ENCODE results near the gene TCTA. TPM values are rescaled to one million over a fixed set of nuclear protein-coding genes. Genes with fewer than 3 reads are reported as not detected.

The TCTA gene
- total RNA-seq, 1 donor from 2014 or later = 24.6 TPM

GRCh38 chr3:49410066-49410845 lies 2.0 kb upstream of the TCTA start:
- intact Hi-C loops (cut with micrococcal nuclease) = no loop called here

- intact Hi-C loops (cut with micrococcal nuclease) = no loop called here
These were observed 1.2 kb upstream of the TCTA start for GRCh38 chr3:49410846-49411534.

- intact Hi-C loops (cut with micrococcal nuclease) = no loop called here
These were observed 672 bp upstream of the TCTA start for GRCh38 chr3:49411535-49411967.

- intact Hi-C loops (cut with micrococcal nuclease) = loop anchor here (1.0 to 2.0 kb wide), 7 partner anchors 17 to 392 kb away; partner anchors contain the start of genes DAG1, GPX1, NICN1 and QRICH1
These were observed 562 bp downstream of the TCTA start for GRCh38 chr3:49412632-49413337.

GRCh38 chr3:49413338-49413734 lies 1.1 kb downstream of the TCTA start:
- intact Hi-C loops (cut with micrococcal nuclease) = loop anchor here (2.0 kb wide), 1 partner anchor 393 kb away; no protein-coding TSS in a partner anchor

- intact Hi-C loops (cut with micrococcal nuclease) = no loop called here
These were observed 2.5 kb downstream of the TCTA start for GRCh38 chr3:49414753-49415152.

- intact Hi-C loops (cut with micrococcal nuclease) = loop anchor here (1.0 kb wide), 2 partner anchors 33 to 71 kb away; no protein-coding TSS in a partner anchor
These were observed 3.8 kb downstream of the TCTA start for GRCh38 chr3:49415931-49416601.

- intact Hi-C loops (cut with micrococcal nuclease) = loop anchor here (1.0 kb wide), 2 partner anchors 32 to 72 kb away; no protein-coding TSS in a partner anchor
These were observed 4.6 kb downstream of the TCTA start for GRCh38 chr3:49416867-49417266.

- intact Hi-C loops (cut with micrococcal nuclease) = no loop called here
These were observed 5.4 kb downstream of the TCTA start for GRCh38 chr3:49417516-49418120.

GRCh38 chr3:49421890-49422378 lies 9.7 kb downstream of the TCTA start:
- intact Hi-C loops (cut with micrococcal nuclease) = no loop called here

GRCh38 chr3:49422379-49423248 lies 10.4 kb downstream of the TCTA start, which contains the start of gene AMT:
TSS of gene AMT (minus strand) at chr3:49422473. CDS start at chr3:49422450, 23 bp downstream.
- intact Hi-C loops (cut with micrococcal nuclease) = no loop called here

GRCh38 chr3:49424816-49425215 lies 12.6 kb downstream of the TCTA start:
- intact Hi-C loops (cut with micrococcal nuclease) = no loop called here

- intact Hi-C loops (cut with micrococcal nuclease) = no loop called here
These were observed 15.4 kb downstream of the TCTA start for GRCh38 chr3:49427586-49427985.

- intact Hi-C loops (cut with micrococcal nuclease) = loop anchor here (1.0 kb wide), 3 partner anchors 16 to 88 kb away; partner anchors contain the start of genes DAG1, TCTA and USP4
These were observed 16.5 kb downstream of the TCTA start for GRCh38 chr3:49428752-49429080.

- intact Hi-C loops (cut with micrococcal nuclease) = no loop called here
These were observed 22.5 kb downstream of the TCTA start for GRCh38 chr3:49434731-49435130.

- intact Hi-C loops (cut with micrococcal nuclease) = loop anchor here (10.0 kb wide), 1 partner anchor 351 kb away; the partner anchor contains the start of gene QRICH1
These were observed 33.2 kb downstream of the TCTA start for GRCh38 chr3:49445391-49445790.

- intact Hi-C loops (cut with micrococcal nuclease) = no loop called here
These were observed 41.4 kb downstream of the TCTA start for GRCh38 chr3:49453621-49454020.

GRCh38 chr3:49454458-49454857 lies 42.2 kb downstream of the TCTA start:
- intact Hi-C loops (cut with micrococcal nuclease) = no loop called here

- intact Hi-C loops (cut with micrococcal nuclease) = no loop called here
These were observed 42.9 kb downstream of the TCTA start for GRCh38 chr3:49454898-49455681.

Measured in T-helper 2 cell treated with Interferon-gamma antibody and Interleukin-4, amounts not matched to agents 100 ng/mL and 5 ng/mL, for 36 hours (primary cell).